Cardiac muscle cell (in vitro differentiated cells and primary cell): ENCODE measurements around the gene PIEZO2. TPM values are rescaled to one million over a fixed set of nuclear protein-coding genes. Genes with fewer than 3 reads are reported as not detected.

Source experiments
- DNase-seq, 2 donors: peaks; one replicate each; pipeline versions ENCODE4 v3.0.0 to v3.0.0-alpha.2; 2010 to 2017; ENCODE audit warnings: low read depth in 1 of 2, low spot score in 1 of 2
- H3K27ac ChIP-seq: fragments of 200-600 bp; sonication (generic); 2 replicates; pipeline ENCODE4 v1.5.1; 2016
- H3K27me3 ChIP-seq: fragments of 200-600 bp; sonication (generic); 2 replicates; pipeline ENCODE4 v1.6.0; 2016; ENCODE audit warnings: control low read depth
- H3K36me3 ChIP-seq: fragments of 200-600 bp; sonication (generic); 2 replicates; pipeline ENCODE4 v1.5.1; 2016; ENCODE audit warnings: control low read depth
- H3K4me1 ChIP-seq: fragments of 200-600 bp; sonication (generic); 2 replicates; pipeline ENCODE4 v1.8.1; 2017; ENCODE audit warnings: low read depth, mild to moderate bottlenecking, mixed run types
- H3K4me3 ChIP-seq: fragments of 200-600 bp; sonication (generic); 2 replicates; pipeline ENCODE4 v1.5.1; 2016; ENCODE audit warnings: mild to moderate bottlenecking
- H3K9me3 ChIP-seq: fragments of 200-600 bp; sonication (generic); 2 replicates; pipeline ENCODE4 v1.5.1; 2017; ENCODE audit warnings: low read depth, mild to moderate bottlenecking, control low read depth
- CTCF ChIP-seq: IDR thresholded peaks from 2 replicates; pipeline ENCODE4 v1.5.1; 2012; ENCODE audit warnings: low read depth, mild to moderate bottlenecking, low read length
- polyA plus RNA-seq: library from polyadenylated mRNA; unstranded; fragments of >200 nt; fragmentation: Nextera tagmentation; extraction: Ambion mirVana; gene quantifications from 2 replicates; pipeline ENCODE4 v1.2.1, GENCODE V29; 2016
- total RNA-seq: library from RNA; depleted of rRNA; stranded (reverse); fragments of >200 nt; gene quantifications from 2 replicates; pipeline ENCODE4 v1.2.3, GENCODE V29; 2016

PIEZO2 gene
- total and polyA plus RNA-seq, 2 experiments from 2014 or later: 0.04 to 0.69 TPM

GRCh38 chr18:10949655-10950054 lies 199.7 kb downstream of the PIEZO2 start:
- H3K4me1 ChIP-seq: no peaks in the 10 kb centered on the region
- H3K27ac ChIP-seq: no peak overlapping the region
- no peaks in the 10 kb centered on the region for H3K36me3 ChIP-seq
- no peak for DNase-seq
- no peaks in the 10 kb centered on the region for H3K27me3 ChIP-seq
- H3K9me3 ChIP-seq: no peaks in the 10 kb centered on the region
- no peak overlapping the region for H3K4me3 ChIP-seq
- TF ChIP-seq CTCF: no peak

GRCh38 chr18:10948421-10948820 lies 200.9 kb downstream of the PIEZO2 start:
- no peaks in the 10 kb centered on the region for H3K9me3 ChIP-seq
- no peaks in the 10 kb centered on the region for H3K27me3 ChIP-seq
- H3K4me1 ChIP-seq: no peaks in the 10 kb centered on the region
- H3K27ac ChIP-seq: no peak overlapping the region
- no peak for TF ChIP-seq CTCF
- no peak overlapping the region for H3K4me3 ChIP-seq
- no peaks in the 10 kb centered on the region for H3K36me3 ChIP-seq
- DNase-seq: no peak

- Histone ChIP-seq H3K27ac (no peak overlapping the region), H3K9me3 (no peaks in the 10 kb centered on the region), H3K27me3 (no peaks in the 10 kb centered on the region), H3K36me3 (no peaks in the 10 kb centered on the region), H3K4me3 (no peak overlapping the region), H3K4me1 (no peaks in the 10 kb centered on the region)
- no peak for TF ChIP-seq CTCF
- DNase-seq: no peak
Observed at GRCh38 chr18:10946058-10946457, 203.3 kb downstream of the PIEZO2 start.

GRCh38 chr18:10942998-10943397 lies 206.4 kb downstream of the PIEZO2 start:
- no peak overlapping the region for H3K4me3 ChIP-seq
- no peak for TF ChIP-seq CTCF

GRCh38 chr18:10939822-10940221 lies 209.5 kb downstream of the PIEZO2 start:
- DNase-seq: no peak
- Histone ChIP-seq H3K27ac (no peak overlapping the region), H3K4me3 (no peak overlapping the region), H3K9me3 (no peaks in the 10 kb centered on the region), H3K4me1 (no peaks in the 10 kb centered on the region), H3K27me3 (no peaks in the 10 kb centered on the region), H3K36me3 (no peaks in the 10 kb centered on the region)
- TF ChIP-seq CTCF: no peak

More at GRCh38 chr18:10942998-10943397, 206.4 kb downstream of the PIEZO2 start:
- Histone ChIP-seq H3K36me3 (no peaks in the 10 kb centered on the region), H3K27me3 (no peaks in the 10 kb centered on the region), H3K4me1 (no peaks in the 10 kb centered on the region), H3K27ac (no peak overlapping the region), H3K9me3 (no peaks in the 10 kb centered on the region)
- no peak for DNase-seq
